Measurements from ENCODE around the gene PRR7.
A peak's percentile ranks its signal among the peaks of the same experiment; 100 is the strongest.

Gene PRR7, protein sequence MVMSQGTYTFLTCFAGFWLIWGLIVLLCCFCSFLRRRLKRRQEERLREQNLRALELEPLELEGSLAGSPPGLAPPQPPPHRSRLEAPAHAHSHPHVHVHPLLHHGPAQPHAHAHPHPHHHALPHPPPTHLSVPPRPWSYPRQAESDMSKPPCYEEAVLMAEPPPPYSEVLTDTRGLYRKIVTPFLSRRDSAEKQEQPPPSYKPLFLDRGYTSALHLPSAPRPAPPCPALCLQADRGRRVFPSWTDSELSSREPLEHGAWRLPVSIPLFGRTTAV

DNA sequence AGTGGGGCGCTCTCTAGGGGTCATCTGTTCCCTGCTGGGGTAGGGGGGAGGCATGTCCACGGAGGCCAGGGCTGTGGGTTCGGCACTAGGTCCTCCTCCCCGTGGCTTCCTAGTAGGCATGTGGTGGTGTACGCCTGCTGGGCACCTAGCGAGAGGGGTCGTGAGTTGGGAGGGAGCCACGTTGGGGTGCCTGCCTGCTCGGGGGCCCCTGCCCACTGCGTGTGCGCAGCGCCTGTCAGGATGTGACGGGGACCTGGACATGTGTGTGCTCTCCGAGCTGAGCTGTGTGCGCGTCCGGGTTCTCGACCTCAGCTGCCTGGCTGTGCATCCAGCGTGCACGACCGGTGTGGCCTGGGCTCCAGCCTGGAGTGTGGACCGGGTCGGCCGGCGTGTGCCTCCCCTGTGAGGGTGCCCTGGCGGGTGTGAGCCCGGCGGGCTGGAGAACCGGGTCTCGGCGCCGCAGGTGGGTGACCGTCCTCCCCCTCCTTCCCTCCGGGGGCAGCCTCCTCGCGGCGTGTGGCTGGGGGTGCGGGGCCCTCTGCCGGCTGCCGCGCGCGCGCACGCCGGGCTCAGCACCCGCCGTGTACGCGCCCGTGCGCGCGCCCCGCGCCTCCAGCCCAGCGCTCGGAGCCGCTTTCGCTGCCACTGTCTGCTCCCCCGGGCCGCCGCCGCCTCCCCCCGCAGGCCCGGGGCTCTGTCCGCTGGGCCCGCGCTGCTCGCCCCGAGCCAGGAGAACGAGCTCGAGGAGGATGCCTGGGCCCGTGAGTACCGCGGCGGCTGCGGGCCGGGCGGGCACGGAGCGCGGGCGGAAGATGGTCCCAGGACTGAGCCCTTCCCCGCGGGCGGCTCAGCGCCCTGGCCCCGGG lies at the start of gene PRR7:
TSS of gene PRR7 (plus strand) at position 615 of the 866 bp plus-strand sequence. CDS start 8,254 bp downstream, outside the sequence.
- Histone ChIP-seq H4K20me1 (ENCODE audit: insufficient read depth) (no peaks in the 10 kb centered on the region), H2AFZ (ENCODE audit: low read depth) (peak within 1 kb of the TSS; percentile 34; the same call in 1 of the 2 replicates)

DNA sequence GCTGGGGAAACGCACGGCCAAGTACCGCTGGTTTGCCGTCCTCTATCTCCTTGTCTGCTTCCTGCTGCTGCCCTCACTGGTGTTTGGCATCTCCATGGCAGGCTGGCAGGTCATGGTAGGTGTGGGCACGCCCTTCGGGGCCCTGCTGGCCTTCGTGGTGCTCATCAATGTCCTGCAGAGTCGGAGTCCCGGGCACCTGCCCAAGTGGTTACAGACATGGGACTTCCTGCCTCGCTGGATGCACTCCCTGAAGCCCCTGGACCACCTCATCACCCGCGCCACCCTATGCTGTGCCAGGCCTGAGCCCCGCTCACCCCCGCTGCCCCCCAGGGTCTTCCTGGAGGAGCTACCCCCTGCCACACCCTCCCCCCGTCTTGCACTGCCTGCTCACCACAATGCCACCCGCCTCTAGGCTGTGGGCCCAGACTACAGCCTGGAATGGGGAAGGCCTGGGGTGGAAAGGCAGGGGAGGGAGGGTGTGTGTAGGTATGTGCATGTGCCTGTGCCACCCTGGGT lies 48.7 kb upstream of the PRR7 start:
- Histone ChIP-seq H3K27ac (no peak overlapping the region), H3K4me3 (IDR thresholded peaks at IDR 0.05; ENCODE audit: insufficient read depth, low read depth, low read length) (no peak overlapping the region), H3K4me1 (ENCODE audit: low read depth, poor library complexity, severe bottlenecking) (peaks cover 3% of the 10 kb centered on the region), H3K4me2 (no peak overlapping the region), H2AFZ (ENCODE audit: low read depth) (no peak overlapping the region), H3K79me2 (ENCODE audit: insufficient read depth, low read depth) (no peaks in the 10 kb centered on the region), H3K36me3 (ENCODE audit: insufficient read depth) (no peaks in the 10 kb centered on the region), H3K27me3 (ENCODE audit: insufficient read depth, low read depth) (no peaks in the 10 kb centered on the region), H3K9ac (no peak overlapping the region), H4K20me1 (ENCODE audit: insufficient read depth) (no peaks in the 10 kb centered on the region)
- TF ChIP-seq, protein P1, sequence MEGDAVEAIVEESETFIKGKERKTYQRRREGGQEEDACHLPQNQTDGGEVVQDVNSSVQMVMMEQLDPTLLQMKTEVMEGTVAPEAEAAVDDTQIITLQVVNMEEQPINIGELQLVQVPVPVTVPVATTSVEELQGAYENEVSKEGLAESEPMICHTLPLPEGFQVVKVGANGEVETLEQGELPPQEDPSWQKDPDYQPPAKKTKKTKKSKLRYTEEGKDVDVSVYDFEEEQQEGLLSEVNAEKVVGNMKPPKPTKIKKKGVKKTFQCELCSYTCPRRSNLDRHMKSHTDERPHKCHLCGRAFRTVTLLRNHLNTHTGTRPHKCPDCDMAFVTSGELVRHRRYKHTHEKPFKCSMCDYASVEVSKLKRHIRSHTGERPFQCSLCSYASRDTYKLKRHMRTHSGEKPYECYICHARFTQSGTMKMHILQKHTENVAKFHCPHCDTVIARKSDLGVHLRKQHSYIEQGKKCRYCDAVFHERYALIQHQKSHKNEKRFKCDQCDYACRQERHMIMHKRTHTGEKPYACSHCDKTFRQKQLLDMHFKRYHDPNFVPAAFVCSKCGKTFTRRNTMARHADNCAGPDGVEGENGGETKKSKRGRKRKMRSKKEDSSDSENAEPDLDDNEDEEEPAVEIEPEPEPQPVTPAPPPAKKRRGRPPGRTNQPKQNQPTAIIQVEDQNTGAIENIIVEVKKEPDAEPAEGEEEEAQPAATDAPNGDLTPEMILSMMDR (conservative IDR thresholded peaks at IDR 0.05; ENCODE audit: low read depth, low read length): no peak

More for the DNA sequence above, at the start of gene PRR7:
- H3K4me2 ChIP-seq: peak within 1 kb of the TSS; percentile 89
- H3K36me3 ChIP-seq (ENCODE audit: insufficient read depth): no peaks in the 10 kb centered on the region
- H3K9ac ChIP-seq: peak within 1 kb of the TSS; percentile 63
- TF ChIP-seq, protein P1 (conservative IDR thresholded peaks at IDR 0.05; ENCODE audit: low read depth, low read length): no peak
- peak within 1 kb of the TSS; percentile 56 for H3K27ac ChIP-seq
- no peaks in the 10 kb centered on the region for H3K27me3 ChIP-seq (ENCODE audit: insufficient read depth, low read depth)
- H3K4me1 ChIP-seq (ENCODE audit: low read depth, poor library complexity, severe bottlenecking): peaks cover 31% of the 10 kb centered on the region
- H3K4me3 ChIP-seq (IDR thresholded peaks at IDR 0.05; ENCODE audit: insufficient read depth, low read depth, low read length): no peak within 1 kb of the TSS
- no peaks in the 10 kb centered on the region for H3K79me2 ChIP-seq (ENCODE audit: insufficient read depth, low read depth)

DNA sequence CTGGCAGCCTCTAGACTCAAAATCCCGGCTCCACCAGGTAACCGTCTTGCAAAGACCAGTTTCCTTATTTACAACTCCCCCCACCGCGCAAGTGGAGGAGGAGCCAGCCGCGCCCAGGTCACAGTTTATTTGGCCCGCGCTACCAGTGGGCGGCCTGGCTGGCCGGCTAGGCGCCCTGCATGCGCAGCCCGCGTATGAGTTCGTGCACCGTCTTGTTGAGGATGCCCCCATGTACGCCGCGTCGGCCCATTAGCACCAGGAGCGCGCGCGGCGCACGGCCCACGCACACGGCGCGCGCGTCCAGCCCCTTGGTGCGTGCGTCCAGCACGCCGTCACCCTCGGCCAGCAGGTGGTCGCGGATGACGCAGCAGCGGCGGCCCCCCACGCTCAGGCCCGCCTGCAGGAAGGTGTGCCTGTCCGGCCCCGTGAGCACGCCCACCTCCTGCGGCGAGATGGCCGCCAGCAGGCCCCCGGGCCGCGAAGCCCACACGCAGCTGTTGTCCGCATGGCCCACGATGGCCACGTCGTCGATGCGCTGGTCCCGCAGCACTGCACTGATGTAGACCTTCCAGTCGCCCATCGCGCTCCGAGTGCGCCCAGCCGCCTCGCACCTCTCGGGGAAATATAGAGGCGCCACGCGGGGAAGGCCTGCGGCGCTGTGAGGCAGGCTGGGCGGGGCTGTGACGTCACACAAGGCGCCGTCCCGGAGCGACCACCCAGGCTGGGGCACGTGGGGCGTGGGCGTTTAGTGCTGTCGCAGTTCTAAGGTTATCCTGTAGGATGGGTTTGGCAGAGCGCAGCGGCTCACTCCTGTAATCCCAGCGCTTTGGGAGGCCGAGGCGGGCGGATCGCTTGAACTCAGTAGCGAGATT lies 46.4 kb upstream of the PRR7 start, which contains the start of gene PFN3:
TSS of gene PFN3 (minus strand) at position 665 of the 872 bp plus-strand sequence. CDS start at position 580, 85 bp downstream.
- no peak within 1 kb of the TSS for H3K4me2 ChIP-seq
- no peaks in the 10 kb centered on the region for H3K27me3 ChIP-seq (ENCODE audit: insufficient read depth, low read depth)
- H3K79me2 ChIP-seq (ENCODE audit: insufficient read depth, low read depth): no peaks in the 10 kb centered on the region
- TF ChIP-seq, protein P1 (conservative IDR thresholded peaks at IDR 0.05; ENCODE audit: low read depth, low read length): no peak
- no peak within 1 kb of the TSS for H3K27ac ChIP-seq
- no peak within 1 kb of the TSS for H3K9ac ChIP-seq
- H3K4me3 ChIP-seq (IDR thresholded peaks at IDR 0.05; ENCODE audit: insufficient read depth, low read depth, low read length): no peak within 1 kb of the TSS
- H2AFZ ChIP-seq (ENCODE audit: low read depth): no peak within 1 kb of the TSS
- no peaks in the 10 kb centered on the region for H4K20me1 ChIP-seq (ENCODE audit: insufficient read depth)
- peaks cover 9% of the 10 kb centered on the region for H3K4me1 ChIP-seq (ENCODE audit: low read depth, poor library complexity, severe bottlenecking)
- H3K36me3 ChIP-seq (ENCODE audit: insufficient read depth): no peaks in the 10 kb centered on the region

Measured in KMS-11 (cell line).